Body of pancreas (tissue), 4 donors: ENCODE measurements around the gene TMPRSS11D. TPM values are rescaled to one million over a fixed set of nuclear protein-coding genes. Genes with fewer than 3 reads are reported as not detected.

ENCODE experiments used
- ATAC-seq: fragments of 150-250 bp; one replicate; pipeline ENCODE4 v1.9.1; 2016
- DNase-seq, 4 donors: peaks; one replicate each; pipeline ENCODE4 v3.0.0-alpha.2; 2019
- H3K27ac ChIP-seq, 4 donors: fragments of 200-600 bp; sonication (generic); 1 replicate in 3 of 4; 2 replicates in 1 of 4; pipeline versions ENCODE4 v1.5.1 to v1.6.1; 2016 to 2019; ENCODE audit warnings: mild to moderate bottlenecking in 1 of 4, mixed read lengths in 1 of 4, moderate library complexity in 1 of 4
- H3K27me3 ChIP-seq, 2 donors: fragments of 200-600 bp; sonication (generic); one replicate each; pipeline ENCODE4 v1.6.0; 2016; ENCODE audit warnings: mild to moderate bottlenecking in 1 of 2
- H3K36me3 ChIP-seq, 2 donors: fragments of 200-600 bp; sonication (generic); replicated peaks in 1 of 2; 2 replicates each; pipeline ENCODE4 v1.5.1; 2016; ENCODE audit warnings: low read depth in 2 of 2; ENCODE audit not compliant: insufficient read depth in 1 of 2
- H3K4me1 ChIP-seq: fragments of 200-600 bp; sonication (generic); one replicate; pipeline ENCODE4 v1.6.0; 2016
- H3K4me3 ChIP-seq, 2 donors: fragments of 200-600 bp; sonication (generic); 1 replicate in 1 of 2; 2 replicates in 1 of 2; pipeline ENCODE4 v1.5.1; 2016 to 2019
- H3K9me3 ChIP-seq, 3 donors: fragments of 200-600 bp; sonication (generic); 1 replicate in 2 of 3; 2 replicates in 1 of 3; pipeline ENCODE4 v1.5.1; 2016
- POLR2A ChIP-seq, 3 donors: fragments of 450-650 bp; IDR thresholded peaks; one replicate each; pipeline ENCODE4 v1.6.1; 2016; ENCODE audit warnings: antibody characterized with exemption in 3 of 3, mild to moderate bottlenecking in 2 of 3
- WGBS, 2 donors: methylation state at CpG; one replicate each; pipeline ENCODE4 v1.1.5; 2017; 5-methylcytosine and 5-hydroxymethylcytosine counted together
- intact Hi-C: fragments of 100-400 bp; cut with DNase I; formaldehyde crosslinking; loops from one replicate; pipeline ENCODE4 v1.15.1; 2023
- total RNA-seq, 2 donors: library from RNA; depleted of rRNA; stranded (reverse); fragments of >200 nt; gene quantifications; one replicate each; pipeline ENCODE4 v1.1.0, GENCODE V29; 2016
- TF ChIP-seq, protein P1 (sequence below), 7 experiments: fragments of 450-650 bp in 4 of 7; fragments of 200-600 bp in 3 of 7; sonication (generic) in 3 of 7; IDR thresholded peaks; one replicate each; pipeline ENCODE4 v1.5.1; 2016 to 2019; ENCODE audit warnings: antibody characterized with exemption in 7 of 7

TMPRSS11D gene
- total RNA-seq, 2 donors from 2014 or later = not detected

DNA sequence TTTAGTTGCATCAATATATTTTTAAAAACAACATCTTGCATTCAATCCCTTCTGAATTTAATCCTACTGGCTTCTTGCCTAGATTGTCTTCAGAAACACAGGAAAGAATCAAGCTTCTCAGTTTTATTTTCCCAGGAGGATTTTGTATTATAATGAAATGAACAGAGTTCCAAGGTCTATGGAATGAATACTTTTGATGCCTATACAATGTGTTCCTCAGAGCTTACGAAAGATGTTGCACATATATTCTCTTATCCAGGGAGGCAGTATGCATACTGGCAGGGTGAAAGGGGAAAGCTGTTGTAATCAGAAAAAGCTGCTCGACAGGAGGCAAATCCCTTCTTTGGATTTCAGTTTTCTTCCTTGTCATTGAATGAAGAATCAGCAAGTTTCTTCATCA lies 8.8 kb downstream of the TMPRSS11D start:
- ATAC-seq (no peak), DNase-seq (no peak)
- intact Hi-C loops = loop anchor here (5.0 kb wide), 1 partner anchor 297 kb away; no protein-coding TSS in a partner anchor
- 65 to 69% methylated on average over 2 of the region's 2 CpGs for WGBS, 2 donors
- no peak for TF ChIP-seq POLR2A (IDR thresholded peaks at IDR 0.05)
- TF ChIP-seq, protein P1, sequence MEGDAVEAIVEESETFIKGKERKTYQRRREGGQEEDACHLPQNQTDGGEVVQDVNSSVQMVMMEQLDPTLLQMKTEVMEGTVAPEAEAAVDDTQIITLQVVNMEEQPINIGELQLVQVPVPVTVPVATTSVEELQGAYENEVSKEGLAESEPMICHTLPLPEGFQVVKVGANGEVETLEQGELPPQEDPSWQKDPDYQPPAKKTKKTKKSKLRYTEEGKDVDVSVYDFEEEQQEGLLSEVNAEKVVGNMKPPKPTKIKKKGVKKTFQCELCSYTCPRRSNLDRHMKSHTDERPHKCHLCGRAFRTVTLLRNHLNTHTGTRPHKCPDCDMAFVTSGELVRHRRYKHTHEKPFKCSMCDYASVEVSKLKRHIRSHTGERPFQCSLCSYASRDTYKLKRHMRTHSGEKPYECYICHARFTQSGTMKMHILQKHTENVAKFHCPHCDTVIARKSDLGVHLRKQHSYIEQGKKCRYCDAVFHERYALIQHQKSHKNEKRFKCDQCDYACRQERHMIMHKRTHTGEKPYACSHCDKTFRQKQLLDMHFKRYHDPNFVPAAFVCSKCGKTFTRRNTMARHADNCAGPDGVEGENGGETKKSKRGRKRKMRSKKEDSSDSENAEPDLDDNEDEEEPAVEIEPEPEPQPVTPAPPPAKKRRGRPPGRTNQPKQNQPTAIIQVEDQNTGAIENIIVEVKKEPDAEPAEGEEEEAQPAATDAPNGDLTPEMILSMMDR (IDR thresholded peaks at IDR 0.05) = no peak
- no peaks in the 10 kb centered on the region for H3K4me1 ChIP-seq
- no peaks in the 10 kb centered on the region for H3K36me3 ChIP-seq
- H3K27ac ChIP-seq = no peak overlapping the region
- H3K4me3 ChIP-seq = no peak overlapping the region
- no peaks in the 10 kb centered on the region for H3K27me3 ChIP-seq
- H3K9me3 ChIP-seq = no peaks in the 10 kb centered on the region

DNA sequence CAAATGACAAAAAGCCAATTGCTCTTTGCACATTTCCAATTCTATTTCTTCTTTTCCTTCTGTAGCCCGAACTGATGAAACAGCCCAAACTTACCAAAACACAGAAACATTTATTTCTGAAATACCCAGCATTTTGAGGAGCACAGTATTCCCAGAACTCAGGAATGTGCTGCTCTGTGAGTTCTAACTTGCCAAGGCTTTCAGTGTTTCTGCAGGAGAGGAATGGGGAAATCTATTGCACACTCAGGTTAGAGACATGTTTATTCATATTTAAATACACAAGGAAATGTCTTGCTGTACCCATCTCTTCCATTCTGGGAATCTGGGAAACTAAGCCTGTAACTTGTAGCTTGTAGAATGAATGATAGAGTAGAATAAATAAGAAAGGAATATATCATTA lies 10.7 kb downstream of the TMPRSS11D start:
- ATAC-seq = no peak
- WGBS, 2 donors = 55 to 75% methylated on average over 1 of the region's 1 CpG
- H3K4me3 ChIP-seq = no peak overlapping the region
- H3K27ac ChIP-seq = no peak overlapping the region
- H3K9me3 ChIP-seq = no peaks in the 10 kb centered on the region
- DNase-seq = no peak
- H3K27me3 ChIP-seq = no peaks in the 10 kb centered on the region
- TF ChIP-seq, protein P1 (IDR thresholded peaks at IDR 0.05) = no peak
- no peak for TF ChIP-seq POLR2A (IDR thresholded peaks at IDR 0.05)
- no peaks in the 10 kb centered on the region for H3K36me3 ChIP-seq
- H3K4me1 ChIP-seq = no peaks in the 10 kb centered on the region
- intact Hi-C loops = no loop called here

DNA sequence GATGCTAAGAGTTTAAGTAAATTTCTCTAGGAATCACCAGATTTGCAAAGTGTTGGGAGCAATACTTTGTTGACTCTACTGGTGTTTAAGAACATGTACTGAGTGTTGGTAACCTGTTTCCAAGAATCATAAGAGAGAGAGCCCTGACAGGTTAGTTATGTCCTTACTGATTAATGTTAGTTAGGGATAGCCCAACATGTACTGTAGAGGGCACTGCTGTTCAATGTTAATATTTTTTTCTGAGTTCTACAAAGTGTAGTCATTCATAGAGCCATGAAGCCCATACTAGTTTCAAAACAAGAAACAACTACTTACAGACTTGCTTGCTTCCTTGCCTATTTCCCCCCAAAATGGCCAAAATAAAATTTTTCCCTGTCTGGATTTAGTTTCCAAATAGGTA lies 11.9 kb downstream of the TMPRSS11D start:
- ATAC-seq (peak; percentile 53), DNase-seq (no peak)
- H3K36me3 ChIP-seq = no peaks in the 10 kb centered on the region
- no peaks in the 10 kb centered on the region for H3K4me1 ChIP-seq
- H3K4me3 ChIP-seq = no peak overlapping the region
- H3K9me3 ChIP-seq = no peaks in the 10 kb centered on the region
- H3K27ac ChIP-seq = no peak overlapping the region
- intact Hi-C loops = no loop called here
- H3K27me3 ChIP-seq = no peaks in the 10 kb centered on the region
- no peak for TF ChIP-seq POLR2A (IDR thresholded peaks at IDR 0.05)
- TF ChIP-seq, protein P1 (IDR thresholded peaks at IDR 0.05) = peak in 6 of 7 experiments; percentile 16 to 56 (median 34)

DNA sequence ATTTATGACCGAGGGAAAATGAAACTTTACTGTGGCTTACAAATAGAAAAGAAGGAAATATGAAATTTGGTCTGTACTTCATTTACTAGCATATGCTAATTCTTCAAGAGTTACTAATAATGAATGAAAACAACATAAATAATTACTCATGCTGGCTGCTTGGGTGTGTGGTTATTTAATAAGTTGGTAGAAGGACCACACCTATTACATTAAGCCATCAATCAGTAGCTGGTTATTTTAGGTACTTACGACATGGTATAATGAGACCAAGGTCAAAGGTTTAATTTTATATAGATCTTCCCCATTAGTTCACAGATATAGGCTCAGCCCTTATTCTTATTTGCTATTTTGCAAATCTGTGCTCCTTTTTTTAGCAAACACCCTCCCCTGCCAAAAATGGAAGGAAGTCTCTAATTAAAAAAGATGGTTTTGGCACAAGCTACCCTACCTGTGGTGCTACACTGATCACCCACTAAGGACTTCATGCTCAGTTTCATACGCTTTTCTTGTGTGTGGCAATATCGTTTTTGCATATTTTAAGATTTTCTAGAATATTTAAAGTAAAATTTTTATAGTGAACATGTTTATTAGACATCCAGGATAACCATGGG lies 14.1 kb downstream of the TMPRSS11D start:
- no peak for ATAC-seq
- Histone ChIP-seq H3K27me3 (no peaks in the 10 kb centered on the region), H3K36me3 (no peaks in the 10 kb centered on the region), H3K4me1 (no peaks in the 10 kb centered on the region), H3K4me3 (no peak overlapping the region), H3K9me3 (no peaks in the 10 kb centered on the region), H3K27ac (no peak overlapping the region)
- intact Hi-C loops = no loop called here
- no peak for TF ChIP-seq POLR2A (IDR thresholded peaks at IDR 0.05)
- TF ChIP-seq, protein P1 (IDR thresholded peaks at IDR 0.05) = no peak
- no peak for DNase-seq
- 55 to 58% methylated on average over 4 of the region's 4 CpGs for whole genome bisulfite sequencing, 2 donors

DNA sequence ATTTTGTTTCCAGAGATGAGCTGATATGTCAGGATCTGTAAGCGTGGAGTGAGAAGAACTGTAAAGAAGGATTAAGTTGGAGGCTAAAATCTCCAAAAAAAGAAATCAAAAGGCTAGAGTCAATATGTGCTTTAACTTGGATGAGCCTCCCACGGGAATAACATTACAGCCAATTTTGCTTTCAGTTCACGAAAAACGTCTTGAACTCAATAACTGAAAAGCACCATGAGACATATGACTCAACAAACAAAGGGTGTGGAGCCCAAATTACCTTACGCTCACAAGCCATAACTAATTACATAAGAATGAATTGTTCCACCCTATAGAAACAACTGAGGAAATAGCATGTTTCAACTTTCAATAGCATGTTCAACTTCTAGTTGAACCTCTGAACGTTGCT lies 22.3 kb downstream of the TMPRSS11D start:
- intact Hi-C loops = no loop called here
- Histone ChIP-seq H3K36me3 (no peaks in the 10 kb centered on the region), H3K9me3 (no peaks in the 10 kb centered on the region), H3K4me3 (no peak overlapping the region), H3K27me3 (no peaks in the 10 kb centered on the region), H3K4me1 (no peaks in the 10 kb centered on the region), H3K27ac (no peak overlapping the region)
- no peak for DNase-seq
- ATAC-seq = no peak
- 59 to 70% methylated on average over 6 of the region's 6 CpGs for WGBS, 2 donors
- TF ChIP-seq, protein P1 (IDR thresholded peaks at IDR 0.05) = no peak
- no peak for TF ChIP-seq POLR2A (IDR thresholded peaks at IDR 0.05)
